Inflammatory macrophage (primary cell): ENCODE data around the gene MB.
A peak's percentile ranks its signal among the peaks of the same experiment; 100 is the strongest.

Source experiments
- DNase-seq, 2 donors: peaks; one replicate each; pipeline ENCODE4 v3.0.0-alpha.2; 2020 to 2022

MB gene

DNA sequence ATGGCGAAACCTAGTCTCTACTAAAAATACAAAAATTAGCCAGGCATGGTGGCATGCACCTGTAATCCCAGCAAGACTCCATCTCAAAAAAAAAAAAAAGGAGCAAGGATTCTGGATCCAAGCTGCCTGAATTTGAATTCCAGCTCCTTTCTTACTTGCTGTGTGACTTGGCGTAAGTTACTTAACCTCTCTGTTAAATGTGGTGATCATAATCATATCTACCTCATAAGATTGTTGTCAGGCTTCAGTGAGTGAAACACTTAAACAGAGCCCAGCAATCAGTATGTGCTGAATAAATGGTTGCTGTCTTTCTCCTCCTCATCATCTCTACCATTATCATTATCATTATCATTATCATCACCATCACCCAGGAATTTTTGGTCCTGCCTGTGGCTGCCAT, 2.7 kb downstream of the MB start:
- no peak for DNase-seq

DNA sequence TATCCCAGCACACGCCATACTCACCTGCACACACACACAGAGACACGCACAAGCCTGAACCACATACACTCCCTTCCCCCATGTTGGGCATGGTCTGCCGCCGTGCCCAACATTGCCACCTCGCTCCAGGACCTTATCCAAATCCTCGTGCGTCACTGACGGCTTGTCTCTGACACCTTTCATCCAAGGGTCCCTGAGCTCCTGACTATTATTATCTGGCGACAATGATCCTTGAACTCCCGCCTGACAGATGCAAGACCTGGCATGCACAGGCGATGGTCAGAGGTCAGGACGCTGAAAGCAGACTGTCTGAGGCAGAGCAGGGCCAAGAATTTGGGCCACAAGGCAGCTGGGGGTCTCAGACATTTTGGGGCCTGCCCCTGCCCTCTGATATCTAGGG, 4.2 kb downstream of the MB start:
- DNase-seq = no peak

DNA sequence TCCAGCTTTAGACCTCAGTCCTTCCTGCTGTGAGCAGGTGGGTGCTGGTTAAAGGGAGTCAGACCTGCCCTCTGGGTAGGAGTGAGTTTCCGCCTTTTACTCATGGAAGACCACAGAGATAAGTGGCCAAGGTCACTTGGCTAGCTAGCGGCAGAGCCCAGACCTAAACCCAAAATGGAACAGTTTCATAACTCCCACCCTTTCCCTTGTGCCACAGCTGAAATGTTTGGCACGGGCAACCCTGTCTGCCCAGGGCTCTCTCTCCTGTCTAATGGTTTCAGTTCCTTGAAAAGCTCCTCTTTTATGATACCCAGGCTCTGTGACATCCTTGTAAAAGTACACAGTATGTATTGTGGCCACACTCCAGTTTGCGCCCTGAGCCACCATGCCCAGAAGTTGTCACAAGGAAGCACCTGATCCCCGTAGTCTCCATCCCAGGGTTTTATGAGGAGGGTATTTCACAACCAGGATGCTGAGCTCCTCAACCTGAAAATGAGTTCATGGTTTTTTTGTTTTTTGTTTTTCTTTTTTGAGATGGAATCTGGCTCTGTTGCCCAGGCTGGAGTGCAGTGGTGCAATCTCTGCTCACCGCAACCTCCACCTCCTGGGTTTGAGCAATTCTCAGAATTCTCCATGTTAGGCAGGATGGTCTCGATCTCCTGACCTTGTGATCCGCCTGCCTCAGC, 5.1 kb downstream of the MB start:
- DNase-seq = peak; percentile 35 to 48

DNA sequence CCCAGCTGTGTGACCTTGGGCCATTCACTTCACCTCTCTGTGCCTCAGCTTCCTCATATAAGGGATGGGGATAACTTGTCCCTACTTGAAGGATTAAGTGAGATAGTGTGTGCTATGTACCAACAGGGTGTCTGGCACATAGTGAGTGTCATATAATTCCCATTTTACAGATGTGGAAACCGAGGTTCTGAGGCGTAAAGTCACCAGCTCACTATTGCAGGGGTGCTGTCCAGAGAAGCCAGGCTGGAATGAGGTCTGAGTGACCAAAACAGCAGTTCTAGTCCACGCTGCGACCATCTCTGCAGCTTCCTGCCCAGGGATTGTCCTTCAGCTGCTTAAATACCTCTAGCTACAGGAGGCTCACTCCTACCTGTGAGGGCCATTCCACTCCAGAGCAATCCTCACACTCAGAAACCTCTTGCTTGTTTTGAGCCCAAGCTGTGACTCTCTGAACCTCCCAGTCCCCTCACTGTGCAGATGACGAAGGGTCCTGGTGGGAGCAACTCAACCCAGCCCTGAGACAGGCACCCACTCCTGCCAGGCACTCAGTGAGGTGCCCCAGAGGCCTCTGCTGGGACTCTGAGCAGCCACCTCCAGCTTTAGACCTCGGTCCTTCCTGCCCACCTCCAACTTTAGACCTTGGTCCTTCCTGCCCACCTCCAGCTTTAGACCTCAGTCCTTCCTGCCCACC, 5.8 kb downstream of the MB start:
- DNase-seq = no peak

DNA sequence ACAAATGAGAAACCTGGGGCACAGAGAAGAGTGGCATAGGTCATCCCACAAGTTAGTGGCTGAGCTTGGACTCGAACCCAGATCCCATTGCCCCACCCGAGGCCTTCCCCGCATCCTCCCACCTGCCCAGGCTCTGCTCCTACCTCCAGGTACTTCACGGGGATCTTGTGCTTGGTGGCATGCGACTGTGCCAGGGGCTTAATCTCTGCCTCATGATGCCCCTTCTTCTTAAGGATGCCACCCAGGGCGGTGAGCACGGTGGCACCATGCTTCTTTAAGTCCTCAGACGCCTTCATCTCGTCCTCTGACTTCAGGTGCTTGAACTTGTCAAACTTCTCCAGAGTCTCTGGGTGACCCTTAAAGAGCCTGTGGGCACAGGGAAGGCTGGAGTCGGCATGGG, 6.4 kb downstream of the MB start:
- no peak for DNase-seq

DNA sequence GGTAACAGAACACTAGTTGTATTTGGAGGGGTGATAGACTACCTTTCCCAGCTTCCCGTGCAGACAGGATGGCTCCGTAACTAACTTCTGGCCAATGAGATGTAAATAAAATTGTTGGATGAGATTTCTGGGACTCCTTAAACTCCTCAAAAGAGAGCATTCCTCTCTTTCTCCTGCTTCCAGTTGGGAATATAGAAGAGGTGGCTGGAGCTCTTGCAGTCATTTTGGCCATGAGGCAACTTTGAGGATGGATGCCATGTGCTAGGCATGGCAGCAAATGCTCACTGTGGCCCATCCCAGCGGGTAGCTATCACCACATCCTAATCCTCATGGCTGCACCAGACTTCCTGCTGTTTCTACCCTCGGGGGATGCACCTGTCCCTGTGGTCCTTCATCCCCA, 7.4 kb downstream of the MB start:
- no peak for DNase-seq

DNA sequence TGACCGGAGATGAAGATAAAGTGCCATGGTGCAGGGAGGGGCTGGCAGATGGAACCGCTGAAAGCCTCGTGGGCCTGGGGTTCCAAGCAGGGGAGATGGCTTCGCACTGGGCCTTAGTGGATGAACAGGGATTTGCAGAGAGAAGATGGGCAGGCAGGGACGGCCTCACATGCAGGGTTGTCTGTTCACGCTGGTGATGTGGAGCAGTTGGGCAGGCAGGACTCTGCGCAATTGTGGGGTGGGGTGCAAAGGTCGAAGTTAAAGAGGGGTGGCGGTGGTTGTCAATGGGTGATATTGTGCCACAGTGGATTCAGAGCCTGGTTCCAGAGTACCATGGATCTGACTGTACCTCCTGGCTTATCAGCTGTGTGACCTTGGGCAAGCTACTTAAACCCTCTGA, 7.9 kb downstream of the MB start:
- no peak for DNase-seq

DNA sequence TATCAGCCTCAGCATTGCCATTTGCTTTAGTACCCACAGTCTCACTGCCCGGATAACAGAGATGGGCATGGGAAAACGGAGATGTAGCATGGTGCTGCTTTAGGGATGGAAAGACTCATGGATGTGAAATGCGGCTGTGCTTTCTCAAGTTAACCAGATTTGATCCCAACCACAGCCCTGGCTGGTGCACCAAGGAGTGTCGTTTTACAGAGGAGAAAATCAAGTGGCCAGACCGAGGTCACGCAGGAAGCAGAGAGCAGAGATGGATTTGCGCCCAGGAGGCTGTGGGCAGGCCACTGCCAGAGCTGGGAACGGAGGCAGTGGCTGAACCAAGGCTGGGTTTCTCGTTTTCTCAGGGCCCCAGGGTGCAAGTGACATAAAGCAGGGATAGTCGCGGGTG, 9.0 kb downstream of the MB start:
- DNase-seq = no peak

DNA sequence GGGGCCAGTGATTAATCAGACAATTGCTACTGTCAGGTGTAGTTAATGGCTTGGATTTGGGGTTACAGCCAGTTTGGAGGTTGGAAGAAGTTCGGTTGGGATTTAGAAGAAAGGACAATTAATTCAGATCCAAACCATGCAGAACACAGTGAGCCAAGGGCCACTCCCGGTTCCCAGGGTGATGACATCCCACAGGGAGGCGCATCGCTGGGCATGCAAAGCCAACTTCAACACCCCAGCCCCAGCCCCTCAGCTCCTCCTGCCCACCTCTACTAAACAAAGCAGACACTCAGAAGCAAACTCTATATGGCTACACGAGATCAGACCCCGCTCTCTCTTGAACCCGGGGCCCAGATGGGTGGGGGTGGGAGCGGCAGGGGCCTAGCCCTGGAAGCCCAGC, 10.2 kb downstream of the MB start:
- no peak for DNase-seq

DNA sequence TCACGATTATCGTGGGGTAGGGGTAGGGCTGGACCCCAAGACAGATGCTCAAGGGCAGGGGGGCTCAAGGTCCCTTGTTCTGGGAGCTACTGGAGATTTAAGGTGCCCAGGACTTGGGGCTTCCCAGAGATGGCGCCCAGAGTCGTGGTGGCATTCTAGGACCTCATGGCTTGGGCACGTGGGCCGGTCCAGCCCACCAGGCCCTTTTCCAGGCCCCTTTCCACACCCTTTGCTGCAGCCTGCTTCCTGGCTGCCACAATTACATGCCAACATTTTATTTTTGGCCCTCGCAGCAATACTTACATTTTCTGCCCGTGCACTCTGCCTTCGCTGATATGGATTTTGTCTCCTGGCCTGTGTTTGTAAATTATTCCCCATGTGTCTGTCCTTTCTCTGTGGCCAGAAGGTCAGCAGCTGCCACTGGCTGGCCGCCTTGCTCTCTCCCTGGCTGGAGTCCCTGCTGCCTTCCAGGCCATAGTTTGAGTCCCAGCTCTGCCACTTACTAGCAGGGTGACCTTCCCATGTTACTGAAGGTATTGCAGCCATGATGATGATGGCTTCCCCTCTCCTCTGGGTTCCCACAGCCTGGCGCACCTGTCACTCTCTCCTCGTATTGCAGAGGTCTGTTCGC, 11.2 kb downstream of the MB start:
- DNase-seq = no peak

DNA sequence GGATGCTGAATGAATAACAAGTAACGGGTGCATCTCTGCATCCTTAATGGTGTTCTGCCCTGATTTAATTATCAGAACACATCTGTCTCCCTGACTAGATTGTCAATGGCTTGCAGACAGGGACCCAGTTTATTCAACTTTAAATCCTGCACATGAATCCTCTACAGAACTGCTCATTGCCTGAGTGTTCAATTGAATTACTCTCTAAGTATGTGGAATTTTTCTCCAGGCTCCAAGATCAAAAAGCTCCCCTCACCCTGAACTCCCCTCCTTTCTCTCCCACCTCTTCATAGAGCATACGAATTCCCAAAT, 11.8 kb downstream of the MB start:
- DNase-seq = no peak

DNA sequence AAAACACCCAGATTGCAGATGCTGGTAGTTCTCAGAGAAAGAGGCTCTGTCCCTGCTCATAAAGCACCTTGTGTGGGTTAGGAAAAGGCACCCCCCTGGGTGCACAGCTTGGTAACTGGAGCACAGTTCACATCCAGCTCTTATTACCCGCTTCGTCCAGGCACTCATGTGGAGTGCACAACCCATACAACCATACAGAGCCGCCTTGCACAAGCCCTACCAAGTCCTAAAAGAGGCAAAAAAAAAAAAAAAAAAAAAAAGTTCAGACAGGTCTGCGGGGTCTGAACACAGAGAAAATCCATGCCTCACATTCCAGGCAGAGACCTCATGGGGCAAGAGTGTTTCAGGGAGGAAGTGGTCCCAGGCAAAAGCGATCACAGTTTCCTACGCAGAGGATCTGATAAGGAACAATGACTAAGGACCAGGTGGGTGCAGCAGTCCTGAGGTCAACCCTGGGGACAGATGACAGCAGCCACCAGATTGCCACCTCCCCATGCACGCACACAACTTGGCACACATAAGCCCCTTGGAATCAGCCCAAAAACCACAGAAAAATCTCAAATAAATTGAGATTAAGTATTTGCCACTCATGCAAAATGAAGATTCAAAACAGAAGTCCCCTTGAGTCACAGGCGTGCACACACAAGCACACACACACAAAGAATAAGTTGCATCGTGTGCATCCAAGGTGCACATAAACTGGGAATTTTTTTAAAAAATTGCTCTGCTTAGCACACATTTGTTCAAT, 12.3 kb downstream of the MB start:
- peak; percentile 64 to 91 for DNase-seq

DNA sequence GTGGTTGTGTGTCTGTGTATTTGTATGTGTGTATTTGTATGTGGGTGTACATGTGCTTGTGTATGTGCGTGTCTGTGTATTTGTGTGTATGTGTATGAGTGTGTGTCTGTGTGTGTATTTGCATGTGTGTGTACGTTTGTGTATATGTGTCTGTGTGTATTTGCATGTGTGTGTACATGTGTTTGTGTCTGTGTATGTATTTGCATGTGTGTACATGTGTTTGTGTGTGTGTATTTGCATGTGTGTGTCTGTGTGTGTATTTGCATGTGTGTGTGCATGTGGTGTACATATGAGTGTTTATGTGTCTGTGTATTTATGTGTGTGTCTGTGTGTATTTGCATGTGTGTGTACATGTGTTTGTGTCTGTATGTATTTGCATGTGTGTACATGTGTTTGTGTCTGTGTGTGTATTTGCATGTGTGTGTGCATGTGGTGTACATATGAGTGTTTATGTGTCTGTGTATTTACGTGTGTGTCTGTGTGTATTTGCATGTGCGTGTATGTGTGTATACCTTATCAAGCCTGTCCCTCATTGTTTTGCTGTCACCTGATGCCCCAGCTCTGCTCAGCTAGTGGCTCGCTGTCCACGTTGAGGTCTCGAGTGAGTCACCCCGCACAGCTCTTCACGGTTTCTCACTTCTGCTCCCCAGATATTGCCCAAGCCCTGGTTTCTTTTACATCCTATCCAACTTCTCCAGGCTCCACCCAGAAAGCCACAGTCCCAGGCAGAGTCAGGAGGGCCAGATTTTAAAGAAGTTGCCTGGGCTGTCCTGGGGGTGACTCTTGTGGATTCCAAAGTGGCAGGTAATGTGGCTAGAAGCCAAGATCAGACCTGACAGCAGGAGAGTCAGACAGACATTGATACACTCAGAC, 15.2 kb downstream of the MB start:
- DNase-seq = peak; percentile 96 to 97

DNA sequence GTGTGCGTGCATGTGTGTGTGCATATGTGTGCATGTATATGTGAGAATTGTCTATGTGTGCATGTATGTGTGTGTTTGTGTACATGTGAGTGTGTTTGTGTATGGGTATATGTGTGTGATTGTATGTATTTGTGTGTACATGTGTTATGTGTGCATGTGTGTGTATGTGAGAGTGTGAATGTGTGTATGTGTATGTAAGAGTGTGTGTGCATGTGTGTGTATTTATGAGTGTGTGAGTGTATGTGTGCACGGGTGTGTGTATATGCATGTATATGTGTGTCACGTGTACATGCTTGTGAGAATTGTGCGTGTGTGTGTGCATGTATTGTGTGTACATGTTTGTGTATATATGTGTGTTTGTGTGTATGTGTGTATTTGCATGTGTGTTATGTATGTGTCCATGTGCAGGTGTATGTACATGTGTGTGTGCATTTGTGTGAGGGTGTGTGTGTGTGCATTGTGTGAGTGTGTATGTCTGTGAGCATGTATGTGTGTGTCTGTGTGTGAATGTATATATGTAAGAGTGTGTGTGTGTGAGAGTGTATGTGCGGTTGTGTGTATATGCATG, 16.0 kb downstream of the MB start:
- DNase-seq = no peak

DNA sequence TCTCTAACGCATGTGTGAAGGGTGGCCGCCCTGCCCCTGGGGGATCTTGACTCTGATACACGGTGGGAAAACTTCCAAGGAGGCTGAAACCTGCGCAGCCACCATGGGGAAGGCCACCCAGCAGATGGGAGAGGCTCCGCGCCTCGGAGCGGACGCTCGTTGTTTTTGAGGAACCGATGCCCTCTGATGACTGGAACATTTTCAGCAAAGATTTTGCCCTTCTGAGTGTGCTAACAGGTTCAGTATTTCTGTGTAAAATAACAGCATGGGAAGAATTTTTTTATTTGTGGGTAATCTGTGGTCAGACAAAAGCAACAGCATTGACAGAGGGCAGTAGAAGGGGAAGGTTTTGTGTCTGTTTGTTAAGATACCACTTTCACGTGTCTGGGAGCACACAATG, 16.7 kb downstream of the MB start:
- DNase-seq = peak; percentile 60 to 84

DNA sequence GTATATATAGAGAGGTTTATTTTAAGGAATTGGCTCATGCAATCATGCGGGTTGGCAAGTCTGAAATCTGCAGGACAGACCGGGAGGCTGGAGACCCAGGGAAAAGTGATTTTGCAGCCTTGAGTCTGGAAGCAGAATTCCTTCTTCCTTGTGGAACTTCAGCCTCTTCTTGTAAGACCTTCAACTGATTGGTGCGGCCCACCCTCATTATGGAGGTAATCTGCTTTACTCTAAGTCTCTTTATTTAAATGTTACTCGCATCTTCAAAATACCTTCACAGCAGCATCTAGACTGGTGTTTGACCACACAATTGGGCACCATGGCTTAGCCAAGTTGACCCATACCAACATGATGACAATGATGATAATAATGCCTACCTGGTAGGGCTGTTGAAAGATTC, 17.8 kb downstream of the MB start:
- peak; percentile 17 to 40 for DNase-seq

DNA sequence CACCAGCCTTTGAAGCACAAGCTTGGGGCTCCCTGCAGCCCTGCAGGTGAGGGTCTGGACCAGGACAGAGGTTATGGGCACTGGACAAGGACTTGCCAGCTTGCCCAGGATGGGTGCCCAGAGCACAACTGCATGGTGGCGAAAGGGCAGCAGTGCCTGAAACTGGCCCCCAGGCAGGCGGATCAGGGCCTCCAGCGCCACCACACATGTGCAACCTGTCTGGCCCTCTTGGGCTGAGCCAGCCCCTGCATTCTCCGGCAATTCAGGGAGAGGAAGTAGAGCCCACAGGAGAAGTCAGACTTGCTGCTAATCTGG, 18.8 kb downstream of the MB start:
- peak; percentile 18 to 42 for DNase-seq

DNA sequence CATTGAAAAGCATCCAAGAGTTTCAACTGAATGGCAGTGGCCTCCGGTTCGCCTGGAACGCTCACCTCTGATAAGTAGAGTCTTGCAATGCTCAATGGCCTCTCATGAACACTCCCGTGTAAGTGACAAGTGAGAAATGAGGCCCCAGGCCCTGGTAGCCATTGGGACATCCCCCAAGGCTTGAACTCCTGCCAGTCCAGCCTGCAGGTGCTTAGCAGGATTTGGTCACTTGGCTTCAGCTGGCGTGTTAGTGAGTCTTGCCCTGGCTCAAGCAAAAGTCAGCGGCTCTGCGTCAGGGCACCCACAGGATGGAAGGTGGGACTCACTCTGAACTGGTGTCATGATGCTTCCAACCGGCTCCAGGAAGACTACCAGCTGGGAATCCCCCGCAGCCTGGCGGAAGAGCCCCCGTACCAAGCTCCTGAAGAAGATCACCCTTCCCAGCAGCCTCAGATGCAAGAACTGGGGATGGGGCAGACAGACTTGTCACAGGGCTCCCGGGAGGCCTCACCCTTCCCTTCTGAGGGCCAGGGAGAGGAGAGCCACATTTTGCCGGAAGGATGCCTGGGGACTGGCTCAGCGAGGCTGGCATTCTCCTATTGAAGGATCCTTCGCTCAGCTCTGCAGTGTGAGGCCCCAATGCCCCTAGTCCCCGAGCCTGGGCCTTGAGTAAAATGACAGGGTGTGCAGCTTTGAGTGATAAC, 19.3 kb downstream of the MB start:
- no peak for DNase-seq

DNA sequence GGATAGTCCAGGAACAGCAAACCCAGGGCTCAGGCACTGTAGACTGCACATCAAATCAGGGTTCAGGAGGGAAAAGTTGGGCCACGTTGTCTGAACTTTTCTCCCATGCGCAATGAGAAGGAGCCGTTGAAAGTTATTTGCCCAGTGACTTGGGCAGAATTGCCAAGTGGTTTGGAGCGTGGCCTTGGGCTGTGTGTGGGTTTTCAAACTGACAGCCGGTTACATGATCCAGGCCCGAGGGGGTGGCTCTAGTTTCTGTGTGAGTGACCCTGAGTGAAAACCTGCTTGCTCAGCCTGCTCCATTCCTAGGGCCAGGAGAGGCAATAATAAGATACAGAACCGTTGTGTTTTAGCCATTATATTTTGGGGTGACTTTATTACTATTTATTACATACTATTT, 20.3 kb downstream of the MB start:
- no peak for DNase-seq

DNA sequence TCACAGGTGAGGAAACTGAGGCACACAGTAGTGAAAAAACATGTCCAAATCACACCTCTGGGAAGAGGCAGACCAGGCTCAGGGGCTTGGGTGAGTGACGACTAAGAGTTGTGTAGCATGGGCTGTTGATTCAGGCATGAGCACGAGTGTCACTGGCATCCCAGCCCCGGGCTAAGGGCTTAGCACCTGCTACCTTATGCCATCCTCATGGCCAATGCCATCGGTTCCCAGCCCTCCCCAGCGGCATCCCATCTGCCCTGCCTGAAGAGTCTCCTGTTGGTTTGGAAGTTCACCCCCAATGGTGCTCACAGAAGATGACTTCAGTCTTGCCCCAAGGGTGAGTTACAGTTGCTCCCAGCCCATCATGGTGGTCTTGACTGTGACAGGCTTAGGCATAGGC, 22.4 kb downstream of the MB start:
- no peak for DNase-seq

DNA sequence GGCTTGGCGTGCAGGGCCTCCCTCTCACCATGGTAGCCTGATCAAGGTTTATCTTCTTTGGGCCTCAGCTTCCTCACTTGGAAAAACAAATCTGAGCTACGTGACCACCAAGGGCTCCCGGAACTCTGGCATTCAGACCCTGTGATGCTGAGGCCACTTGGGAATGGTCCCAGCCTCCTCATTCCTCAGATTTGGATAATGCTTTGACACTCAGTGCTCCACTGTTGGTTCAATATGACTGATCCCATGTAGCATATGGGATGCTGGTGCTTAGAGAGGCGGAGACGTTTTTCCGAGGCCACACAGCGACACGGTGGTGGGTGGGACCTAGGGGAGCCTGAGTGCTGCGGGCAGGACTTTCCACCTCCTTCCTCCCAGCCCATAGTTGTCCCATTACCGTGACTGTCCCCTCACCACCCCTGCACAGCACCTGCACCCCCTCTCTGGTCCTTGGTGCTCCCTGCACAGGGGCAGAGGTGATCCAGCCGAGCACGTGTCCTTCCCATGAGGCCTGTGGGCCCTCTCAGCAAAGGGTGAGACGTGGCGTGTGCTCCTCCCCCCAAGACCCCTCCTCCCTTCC, 23.1 kb downstream of the MB start:
- no peak for DNase-seq
